GM10266 (cell line): ENCODE data around the gene EHHADH.

Source experiments
- DNase-seq: peaks from one replicate; pipeline ENCODE4 v3.0.0; 2012; ENCODE audit errors: extremely low spot score
- TF ChIP-seq, protein P1 (sequence below): IDR thresholded peaks from 2 replicates; pipeline ENCODE4 v1.5.1; 2012; ENCODE audit warnings: mild to moderate bottlenecking, low read depth; ENCODE audit not compliant: control insufficient read depth, insufficient read depth; ENCODE audit errors: missing control alignments

Gene EHHADH

DNA sequence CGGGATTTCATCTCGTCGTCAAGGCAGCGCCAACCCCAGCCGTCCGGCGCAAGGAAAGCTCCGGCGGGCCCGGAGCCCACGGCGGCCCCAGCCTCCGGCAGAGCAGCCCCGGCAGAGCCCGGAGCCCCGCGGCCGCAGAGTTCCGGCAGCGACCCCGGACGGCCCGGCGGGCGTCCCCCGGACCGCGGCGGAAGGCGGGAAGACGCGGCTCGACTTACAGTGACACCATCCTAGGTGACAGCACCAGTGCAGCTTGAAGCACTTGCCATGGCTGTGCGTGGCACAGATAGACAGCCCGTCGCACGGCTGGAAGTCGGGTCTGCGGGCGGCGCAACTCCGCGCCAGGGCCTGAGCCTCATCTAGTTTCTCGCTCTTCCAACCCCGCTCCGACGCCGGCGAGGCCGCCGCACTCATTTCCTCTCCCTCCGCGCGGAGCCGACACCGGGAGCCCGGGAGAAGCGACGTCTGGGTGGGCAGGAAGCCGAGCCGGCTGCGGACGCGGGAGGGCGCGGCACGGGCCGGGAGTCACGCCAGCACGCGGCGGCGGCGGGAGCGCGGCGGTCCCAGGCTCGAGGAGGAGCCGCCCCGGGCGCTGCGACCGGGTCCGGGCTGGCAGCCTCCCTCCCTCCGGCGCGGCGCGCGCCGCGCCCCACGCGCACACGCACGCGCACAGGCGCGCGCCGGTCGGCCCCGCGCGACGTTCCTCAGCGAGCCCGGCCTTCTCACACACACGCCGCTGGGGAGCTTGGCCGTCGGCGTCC lies 101.3 kb downstream of the EHHADH start, which contains the start of gene C3orf70:
Gene C3orf70, minus strand, starts transcription at position 651 of the 761 bp plus-strand sequence. Its CDS starts 237 bp downstream, at position 414.
- TF ChIP-seq, protein P1, sequence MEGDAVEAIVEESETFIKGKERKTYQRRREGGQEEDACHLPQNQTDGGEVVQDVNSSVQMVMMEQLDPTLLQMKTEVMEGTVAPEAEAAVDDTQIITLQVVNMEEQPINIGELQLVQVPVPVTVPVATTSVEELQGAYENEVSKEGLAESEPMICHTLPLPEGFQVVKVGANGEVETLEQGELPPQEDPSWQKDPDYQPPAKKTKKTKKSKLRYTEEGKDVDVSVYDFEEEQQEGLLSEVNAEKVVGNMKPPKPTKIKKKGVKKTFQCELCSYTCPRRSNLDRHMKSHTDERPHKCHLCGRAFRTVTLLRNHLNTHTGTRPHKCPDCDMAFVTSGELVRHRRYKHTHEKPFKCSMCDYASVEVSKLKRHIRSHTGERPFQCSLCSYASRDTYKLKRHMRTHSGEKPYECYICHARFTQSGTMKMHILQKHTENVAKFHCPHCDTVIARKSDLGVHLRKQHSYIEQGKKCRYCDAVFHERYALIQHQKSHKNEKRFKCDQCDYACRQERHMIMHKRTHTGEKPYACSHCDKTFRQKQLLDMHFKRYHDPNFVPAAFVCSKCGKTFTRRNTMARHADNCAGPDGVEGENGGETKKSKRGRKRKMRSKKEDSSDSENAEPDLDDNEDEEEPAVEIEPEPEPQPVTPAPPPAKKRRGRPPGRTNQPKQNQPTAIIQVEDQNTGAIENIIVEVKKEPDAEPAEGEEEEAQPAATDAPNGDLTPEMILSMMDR: no peak
- DNase-seq: peak; percentile 75

DNA sequence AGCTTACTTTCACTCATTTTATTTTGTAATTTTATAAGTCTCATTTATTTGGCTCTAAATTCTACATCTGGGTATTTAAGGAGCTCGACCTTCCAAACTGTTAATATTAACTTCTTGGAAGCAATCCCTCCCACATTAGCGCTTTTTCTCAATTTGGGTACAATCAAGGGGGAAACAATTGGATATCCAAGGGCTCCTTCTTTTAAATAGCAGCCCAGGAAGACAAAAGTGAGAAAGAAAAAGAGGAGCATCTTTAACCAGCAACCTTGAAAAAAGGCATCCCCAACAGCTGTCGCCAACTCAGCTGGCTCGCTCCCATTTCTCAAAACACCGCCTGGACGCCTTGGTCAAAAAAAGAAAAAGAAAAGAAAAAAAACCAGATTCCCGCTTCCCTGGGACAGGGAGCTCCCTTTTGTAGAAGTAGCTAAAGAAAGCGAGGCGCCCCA lies 101.9 kb downstream of the EHHADH start:
- DNase-seq: no peak
- TF ChIP-seq, protein P1: no peak

DNA sequence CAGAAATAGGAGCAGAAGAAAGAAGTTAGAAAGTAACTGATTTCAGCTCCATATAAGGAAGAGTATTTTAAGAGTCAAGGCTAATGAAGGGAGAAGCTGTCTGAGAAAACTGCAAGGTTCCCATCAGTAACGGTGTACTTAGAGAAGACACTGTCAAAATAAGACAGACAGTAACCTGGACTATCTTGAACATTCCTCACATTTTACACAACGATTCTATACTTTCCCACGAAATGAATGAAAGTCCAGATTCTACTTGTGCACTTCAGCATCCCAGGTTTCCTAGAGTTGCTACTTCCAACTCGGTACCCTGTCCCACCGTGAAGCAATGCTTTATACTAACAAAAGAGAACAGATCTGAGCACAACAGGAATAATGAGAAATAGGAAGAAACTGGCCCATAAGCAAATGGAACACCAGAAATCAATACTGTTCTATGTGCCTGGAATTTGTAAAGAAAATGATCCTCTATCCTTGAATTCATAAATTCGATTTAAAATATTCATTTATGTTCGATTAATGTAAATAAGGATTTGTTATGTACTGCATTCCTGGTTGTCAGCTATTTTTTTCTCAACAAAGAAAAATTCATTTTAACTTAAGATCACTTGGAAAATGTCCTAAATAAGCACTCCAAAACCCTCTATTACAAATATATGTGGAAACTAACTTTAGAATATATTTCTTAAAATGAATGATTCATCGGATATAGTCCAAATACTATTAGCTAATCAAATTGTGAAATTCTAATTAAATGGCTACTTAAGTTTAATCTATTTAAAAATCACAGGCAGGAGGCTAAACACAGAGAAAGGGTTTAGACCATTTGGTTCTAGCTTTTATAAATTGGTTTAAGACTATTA lies 102.5 kb downstream of the EHHADH start:
- TF ChIP-seq, protein P1: no peak
- DNase-seq: no peak

DNA sequence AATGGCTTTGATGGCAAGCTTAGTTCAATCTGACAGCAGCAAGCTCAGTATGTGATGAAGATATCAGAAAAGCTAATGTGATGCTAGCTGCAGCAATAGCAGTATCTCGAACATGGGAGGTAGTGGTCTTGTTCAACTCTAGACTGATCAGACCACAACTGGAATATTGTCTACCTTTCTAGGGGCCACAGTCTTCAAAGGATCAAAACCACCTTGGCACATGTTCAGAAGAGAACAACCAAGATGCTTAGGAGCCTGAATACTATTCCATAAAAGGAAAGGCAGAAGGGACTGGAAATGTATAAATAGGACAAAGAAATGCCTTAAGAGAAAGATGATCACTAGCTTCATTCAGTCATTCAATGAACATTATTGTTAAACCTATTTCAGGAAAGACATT lies 103.3 kb downstream of the EHHADH start:
- TF ChIP-seq, protein P1: no peak
- no peak for DNase-seq

DNA sequence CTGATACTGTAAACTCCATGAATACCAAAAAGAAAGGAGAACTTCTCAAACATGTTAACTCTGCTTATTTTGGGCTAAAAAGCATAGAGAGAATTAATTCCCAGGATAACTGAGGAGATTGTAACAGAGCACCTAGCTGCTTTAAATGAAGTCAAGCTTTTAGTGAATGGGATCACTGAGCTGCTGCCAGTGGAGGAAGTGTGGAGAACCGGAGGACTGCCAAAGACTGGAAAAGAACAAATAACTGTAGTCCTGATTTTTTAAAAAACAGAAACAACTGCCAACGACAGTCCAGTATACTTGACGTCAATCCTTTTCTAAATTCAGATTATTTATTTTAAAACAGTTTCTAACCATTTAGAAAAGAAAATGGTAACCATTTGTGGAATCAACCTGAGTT lies 104.3 kb downstream of the EHHADH start:
- DNase-seq: no peak
- TF ChIP-seq, protein P1: no peak

DNA sequence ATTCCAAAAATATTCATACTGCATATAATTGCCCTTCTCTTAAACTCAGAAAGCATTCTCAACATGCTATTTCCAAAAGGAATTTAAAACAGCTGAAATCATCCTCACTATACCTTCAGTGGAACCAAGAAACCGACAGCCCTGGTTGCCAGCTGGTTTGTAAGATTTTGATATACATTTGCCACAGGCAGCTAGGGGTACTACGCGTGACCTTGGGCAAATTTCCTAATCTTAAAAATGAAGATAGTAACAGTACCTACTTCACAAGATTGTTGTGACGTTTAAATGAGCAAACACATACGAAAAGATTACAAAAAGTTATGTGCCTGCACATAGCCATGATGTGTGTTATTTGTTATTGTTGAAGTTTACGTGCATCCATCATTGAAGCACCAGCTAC lies 108.3 kb downstream of the EHHADH start:
- no peak for DNase-seq
- TF ChIP-seq, protein P1: no peak
